ENCODE measurements around the gene PTH1R.

GRCh38 chr3:46943237-46944187, 66.0 kb downstream of the PTH1R start:
- TF ChIP-seq POLR2AphosphoS5 (IDR thresholded peaks at IDR 0.05; ENCODE audit: insufficient read depth in 1 of 2, low read depth in 1 of 2) (no peak), POLR2A (IDR thresholded peaks at IDR 0.05) (no peak)

Data from vagina (tissue), 2 donors.